DND-41 (cell line): ENCODE results near the gene RAB30.

Experiments used
- ATAC-seq: fragments of 200-7000 bp; cut with Tn5 transposase; 3 replicates; pipeline ENCODE4 v1.9.1; 2021; ENCODE audit warnings: low read depth; ENCODE audit not compliant: insufficient read depth
- DNase-seq: peaks from one replicate; pipeline ENCODE4 v3.0.0-alpha.2; 2020
- H2AFZ ChIP-seq: 2 replicates; pipeline ENCODE4 v1.6.0; 2012; ENCODE audit warnings: low read depth, low read length
- H3K27ac ChIP-seq: 2 replicates; pipeline ENCODE4 v1.5.1; 2012; ENCODE audit warnings: low read length, inconsistent platforms
- H3K27me3 ChIP-seq: fragments of 200-600 bp; sonication (generic); 2 replicates; pipeline ENCODE4 v1.6.0; 2012; ENCODE audit warnings: low read length, mild to moderate bottlenecking, inconsistent platforms; ENCODE audit not compliant: insufficient read depth, poor library complexity
- H3K36me3 ChIP-seq: 2 replicates; pipeline ENCODE4 v1.5.1; 2012; ENCODE audit warnings: low read length, inconsistent platforms; ENCODE audit not compliant: insufficient read depth
- H3K4me1 ChIP-seq: 2 replicates; pipeline ENCODE4 v1.5.1; 2012; ENCODE audit warnings: mild to moderate bottlenecking, low read length; ENCODE audit not compliant: insufficient read depth
- H3K4me2 ChIP-seq: 2 replicates; pipeline ENCODE4 v1.6.0; 2012; ENCODE audit warnings: mild to moderate bottlenecking, moderate library complexity, low read length, inconsistent platforms; ENCODE audit not compliant: insufficient read depth
- H3K4me3 ChIP-seq, 2 experiments: fragments of 200-600 bp in 1 of 2; shearing (Covaris generic) in 1 of 2; 2 replicates each; pipeline ENCODE4 v1.5.1; 2012 to 2016; ENCODE audit warnings: inconsistent platforms in 2 of 2, low read length in 2 of 2, mild to moderate bottlenecking in 2 of 2, low read depth in 1 of 2, moderate library complexity in 1 of 2
- H3K79me2 ChIP-seq: 2 replicates; pipeline ENCODE4 v1.6.0; 2012; ENCODE audit warnings: low read length, inconsistent platforms; ENCODE audit not compliant: insufficient read depth
- H3K9ac ChIP-seq: 2 replicates; pipeline ENCODE4 v1.6.0; 2012; ENCODE audit warnings: low read depth, mild to moderate bottlenecking, inconsistent platforms, low read length, moderate library complexity
- H3K9me3 ChIP-seq: 2 replicates; pipeline ENCODE4 v1.5.1; 2012; ENCODE audit warnings: low read length, moderate library complexity, mild to moderate bottlenecking, inconsistent platforms; ENCODE audit not compliant: insufficient read depth, severe bottlenecking
- H4K20me1 ChIP-seq: 2 replicates; pipeline ENCODE4 v1.6.0; 2012; ENCODE audit warnings: low read length; ENCODE audit not compliant: insufficient read depth
- EZH2 ChIP-seq: IDR thresholded peaks from 3 replicates; pipeline ENCODE4 v1.6.1; 2012; ENCODE audit warnings: borderline replicate concordance, low read depth, mild to moderate bottlenecking, moderate library complexity, low read length, inconsistent platforms; ENCODE audit not compliant: severe bottlenecking
- TF ChIP-seq, protein P1 (sequence below): IDR thresholded peaks from 2 replicates; pipeline ENCODE4 v1.5.1; 2012; ENCODE audit warnings: borderline replicate concordance, low read length, moderate library complexity, mild to moderate bottlenecking; ENCODE audit not compliant: poor library complexity, severe bottlenecking; ENCODE audit errors: extremely low read depth

The RAB30 gene

GRCh38 chr11:82995235-82995634 lies 76.5 kb downstream of the RAB30 start:
- DNase-seq (no peak), ATAC-seq (no peak)
- H3K9me3 ChIP-seq = no peaks in the 10 kb centered on the region
- H3K4me3 ChIP-seq = no peak overlapping the region
- H4K20me1 ChIP-seq = no peaks in the 10 kb centered on the region
- TF ChIP-seq EZH2 = no peak
- TF ChIP-seq, protein P1, sequence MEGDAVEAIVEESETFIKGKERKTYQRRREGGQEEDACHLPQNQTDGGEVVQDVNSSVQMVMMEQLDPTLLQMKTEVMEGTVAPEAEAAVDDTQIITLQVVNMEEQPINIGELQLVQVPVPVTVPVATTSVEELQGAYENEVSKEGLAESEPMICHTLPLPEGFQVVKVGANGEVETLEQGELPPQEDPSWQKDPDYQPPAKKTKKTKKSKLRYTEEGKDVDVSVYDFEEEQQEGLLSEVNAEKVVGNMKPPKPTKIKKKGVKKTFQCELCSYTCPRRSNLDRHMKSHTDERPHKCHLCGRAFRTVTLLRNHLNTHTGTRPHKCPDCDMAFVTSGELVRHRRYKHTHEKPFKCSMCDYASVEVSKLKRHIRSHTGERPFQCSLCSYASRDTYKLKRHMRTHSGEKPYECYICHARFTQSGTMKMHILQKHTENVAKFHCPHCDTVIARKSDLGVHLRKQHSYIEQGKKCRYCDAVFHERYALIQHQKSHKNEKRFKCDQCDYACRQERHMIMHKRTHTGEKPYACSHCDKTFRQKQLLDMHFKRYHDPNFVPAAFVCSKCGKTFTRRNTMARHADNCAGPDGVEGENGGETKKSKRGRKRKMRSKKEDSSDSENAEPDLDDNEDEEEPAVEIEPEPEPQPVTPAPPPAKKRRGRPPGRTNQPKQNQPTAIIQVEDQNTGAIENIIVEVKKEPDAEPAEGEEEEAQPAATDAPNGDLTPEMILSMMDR = no peak
- H3K27ac ChIP-seq = no peak overlapping the region
- no peak overlapping the region for H2AFZ ChIP-seq
- no peak overlapping the region for H3K4me2 ChIP-seq
- no peaks in the 10 kb centered on the region for H3K27me3 ChIP-seq
- H3K4me1 ChIP-seq = no peaks in the 10 kb centered on the region
- H3K79me2 ChIP-seq = no peaks in the 10 kb centered on the region
- H3K36me3 ChIP-seq = no peaks in the 10 kb centered on the region
- no peak overlapping the region for H3K9ac ChIP-seq

GRCh38 chr11:82994604-82995230 lies 77.0 kb downstream of the RAB30 start:
- Histone ChIP-seq H3K36me3 (no peaks in the 10 kb centered on the region), H3K4me3 (no peak overlapping the region), H3K27ac (no peak overlapping the region), H3K4me2 (no peak overlapping the region), H3K27me3 (no peaks in the 10 kb centered on the region), H4K20me1 (no peaks in the 10 kb centered on the region), H3K4me1 (no peaks in the 10 kb centered on the region), H2AFZ (no peak overlapping the region), H3K9ac (no peak overlapping the region), H3K9me3 (no peaks in the 10 kb centered on the region), H3K79me2 (no peaks in the 10 kb centered on the region)
- ATAC-seq (no peak), DNase-seq (no peak)
- TF ChIP-seq, protein P1 = no peak
- TF ChIP-seq EZH2 = no peak

- no peak for ATAC-seq
- Histone ChIP-seq H3K9me3 (no peaks in the 10 kb centered on the region), H3K4me1 (no peaks in the 10 kb centered on the region), H3K4me3 (no peak overlapping the region), H3K27ac (no peak overlapping the region), H2AFZ (no peak overlapping the region), H3K4me2 (no peak overlapping the region), H3K27me3 (no peaks in the 10 kb centered on the region), H3K9ac (no peak overlapping the region), H4K20me1 (no peaks in the 10 kb centered on the region), H3K79me2 (no peaks in the 10 kb centered on the region), H3K36me3 (no peaks in the 10 kb centered on the region)
- TF ChIP-seq, protein P1 = no peak
- TF ChIP-seq EZH2 = no peak
- no peak for DNase-seq
Measured at GRCh38 chr11:82992223-82992622, 79.5 kb downstream of the RAB30 start.
